Measurements from ENCODE around the gene SLC29A1. TPM values are rescaled to one million over a fixed set of nuclear protein-coding genes. Genes with fewer than 3 reads are reported as not detected.

SLC29A1 gene
- total and polyA plus RNA-seq, 9 of the 15 experiments (the other 6 are each of a cell fraction or from before 2014, with no cell fraction given): 18.9 to 170 (median 57.7) TPM

DNA sequence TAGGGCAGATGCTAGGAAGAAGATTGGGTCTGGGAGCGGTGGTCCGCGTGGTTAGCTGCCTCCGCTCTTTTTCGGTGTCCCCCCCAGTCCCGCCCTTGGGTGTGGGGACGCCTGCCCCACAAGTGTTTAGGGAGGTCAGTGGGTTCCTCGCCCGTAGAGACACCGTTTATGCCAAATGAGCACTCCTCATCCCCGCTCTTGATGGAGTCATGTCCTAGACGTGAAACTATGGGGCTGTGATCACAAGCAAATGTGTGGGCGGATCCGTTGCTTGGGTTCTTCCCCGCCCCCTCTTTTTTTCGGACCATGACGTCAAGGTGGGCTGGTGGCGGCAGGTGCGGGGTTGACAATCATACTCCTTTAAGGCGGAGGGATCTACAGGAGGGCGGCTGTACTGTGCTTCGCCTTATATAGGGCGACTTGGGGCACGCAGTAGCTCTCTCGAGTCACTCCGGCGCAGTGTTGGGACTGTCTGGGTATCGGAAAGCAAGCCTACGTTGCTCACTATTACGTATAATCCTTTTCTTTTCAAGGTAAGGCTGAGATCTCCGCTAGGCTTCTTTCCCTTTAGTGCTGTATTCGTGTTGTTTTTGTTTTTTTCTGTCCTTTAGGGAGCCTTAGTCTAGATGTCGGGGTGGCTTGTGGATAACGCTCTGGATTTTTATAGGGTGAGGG lies 23.4 kb downstream of the SLC29A1 start, which contains the start of gene HSP90AB1 (continued):
- TF ChIP-seq THRAP3 (IDR thresholded peaks at IDR 0.05; ENCODE audit: borderline replicate concordance) (peak; percentile 99), POLR3G (IDR thresholded peaks at IDR 0.05; ENCODE audit: extremely low read depth, insufficient read length, insufficient replicate concordance) (no peak), ZNF77 (CRISPR knock-in tag; IDR thresholded peaks at IDR 0.05) (no peak), SREBF1 (IDR thresholded peaks at IDR 0.05; ENCODE audit: borderline replicate concordance, low read depth, low read length) (no peak), SMARCB1 (IDR thresholded peaks at IDR 0.05; ENCODE audit: insufficient read length, low read depth) (no peak), PHF21A (IDR thresholded peaks at IDR 0.05; ENCODE audit: borderline replicate concordance, low read depth) (peak; percentile 84; the same call in 1 of the 2 replicates)
- TF ChIP-seq, protein P1, sequence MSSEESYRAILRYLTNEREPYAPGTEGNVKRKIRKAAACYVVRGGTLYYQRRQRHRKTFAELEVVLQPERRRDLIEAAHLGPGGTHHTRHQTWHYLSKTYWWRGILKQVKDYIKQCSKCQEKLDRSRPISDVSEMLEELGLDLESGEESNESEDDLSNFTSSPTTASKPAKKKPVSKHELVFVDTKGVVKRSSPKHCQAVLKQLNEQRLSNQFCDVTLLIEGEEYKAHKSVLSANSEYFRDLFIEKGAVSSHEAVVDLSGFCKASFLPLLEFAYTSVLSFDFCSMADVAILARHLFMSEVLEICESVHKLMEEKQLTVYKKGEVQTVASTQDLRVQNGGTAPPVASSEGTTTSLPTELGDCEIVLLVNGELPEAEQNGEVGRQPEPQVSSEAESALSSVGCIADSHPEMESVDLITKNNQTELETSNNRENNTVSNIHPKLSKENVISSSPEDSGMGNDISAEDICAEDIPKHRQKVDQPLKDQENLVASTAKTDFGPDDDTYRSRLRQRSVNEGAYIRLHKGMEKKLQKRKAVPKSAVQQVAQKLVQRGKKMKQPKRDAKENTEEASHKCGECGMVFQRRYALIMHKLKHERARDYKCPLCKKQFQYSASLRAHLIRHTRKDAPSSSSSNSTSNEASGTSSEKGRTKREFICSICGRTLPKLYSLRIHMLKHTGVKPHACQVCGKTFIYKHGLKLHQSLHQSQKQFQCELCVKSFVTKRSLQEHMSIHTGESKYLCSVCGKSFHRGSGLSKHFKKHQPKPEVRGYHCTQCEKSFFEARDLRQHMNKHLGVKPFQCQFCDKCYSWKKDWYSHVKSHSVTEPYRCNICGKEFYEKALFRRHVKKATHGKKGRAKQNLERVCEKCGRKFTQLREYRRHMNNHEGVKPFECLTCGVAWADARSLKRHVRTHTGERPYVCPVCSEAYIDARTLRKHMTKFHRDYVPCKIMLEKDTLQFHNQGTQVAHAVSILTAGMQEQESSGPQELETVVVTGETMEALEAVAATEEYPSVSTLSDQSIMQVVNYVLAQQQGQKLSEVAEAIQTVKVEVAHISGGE (CRISPR knock-in tag; IDR thresholded peaks at IDR 0.05): no peak
- TF ChIP-seq, protein P2, sequence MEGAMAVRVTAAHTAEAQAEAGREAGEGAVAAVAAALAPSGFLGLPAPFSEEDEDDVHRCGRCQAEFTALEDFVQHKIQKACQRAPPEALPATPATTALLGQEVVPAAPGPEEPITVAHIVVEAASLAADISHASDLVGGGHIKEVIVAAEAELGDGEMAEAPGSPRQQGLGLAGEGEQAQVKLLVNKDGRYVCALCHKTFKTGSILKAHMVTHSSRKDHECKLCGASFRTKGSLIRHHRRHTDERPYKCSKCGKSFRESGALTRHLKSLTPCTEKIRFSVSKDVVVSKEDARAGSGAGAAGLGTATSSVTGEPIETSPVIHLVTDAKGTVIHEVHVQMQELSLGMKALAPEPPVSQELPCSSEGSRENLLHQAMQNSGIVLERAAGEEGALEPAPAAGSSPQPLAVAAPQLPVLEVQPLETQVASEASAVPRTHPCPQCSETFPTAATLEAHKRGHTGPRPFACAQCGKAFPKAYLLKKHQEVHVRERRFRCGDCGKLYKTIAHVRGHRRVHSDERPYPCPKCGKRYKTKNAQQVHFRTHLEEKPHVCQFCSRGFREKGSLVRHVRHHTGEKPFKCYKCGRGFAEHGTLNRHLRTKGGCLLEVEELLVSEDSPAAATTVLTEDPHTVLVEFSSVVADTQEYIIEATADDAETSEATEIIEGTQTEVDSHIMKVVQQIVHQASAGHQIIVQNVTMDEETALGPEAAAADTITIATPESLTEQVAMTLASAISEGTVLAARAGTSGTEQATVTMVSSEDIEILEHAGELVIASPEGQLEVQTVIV (CRISPR knock-in tag; IDR thresholded peaks at IDR 0.05; ENCODE audit: borderline replicate concordance): peak; percentile 71; the same call in 1 of the 2 replicates
- TF ChIP-seq, protein P3, sequence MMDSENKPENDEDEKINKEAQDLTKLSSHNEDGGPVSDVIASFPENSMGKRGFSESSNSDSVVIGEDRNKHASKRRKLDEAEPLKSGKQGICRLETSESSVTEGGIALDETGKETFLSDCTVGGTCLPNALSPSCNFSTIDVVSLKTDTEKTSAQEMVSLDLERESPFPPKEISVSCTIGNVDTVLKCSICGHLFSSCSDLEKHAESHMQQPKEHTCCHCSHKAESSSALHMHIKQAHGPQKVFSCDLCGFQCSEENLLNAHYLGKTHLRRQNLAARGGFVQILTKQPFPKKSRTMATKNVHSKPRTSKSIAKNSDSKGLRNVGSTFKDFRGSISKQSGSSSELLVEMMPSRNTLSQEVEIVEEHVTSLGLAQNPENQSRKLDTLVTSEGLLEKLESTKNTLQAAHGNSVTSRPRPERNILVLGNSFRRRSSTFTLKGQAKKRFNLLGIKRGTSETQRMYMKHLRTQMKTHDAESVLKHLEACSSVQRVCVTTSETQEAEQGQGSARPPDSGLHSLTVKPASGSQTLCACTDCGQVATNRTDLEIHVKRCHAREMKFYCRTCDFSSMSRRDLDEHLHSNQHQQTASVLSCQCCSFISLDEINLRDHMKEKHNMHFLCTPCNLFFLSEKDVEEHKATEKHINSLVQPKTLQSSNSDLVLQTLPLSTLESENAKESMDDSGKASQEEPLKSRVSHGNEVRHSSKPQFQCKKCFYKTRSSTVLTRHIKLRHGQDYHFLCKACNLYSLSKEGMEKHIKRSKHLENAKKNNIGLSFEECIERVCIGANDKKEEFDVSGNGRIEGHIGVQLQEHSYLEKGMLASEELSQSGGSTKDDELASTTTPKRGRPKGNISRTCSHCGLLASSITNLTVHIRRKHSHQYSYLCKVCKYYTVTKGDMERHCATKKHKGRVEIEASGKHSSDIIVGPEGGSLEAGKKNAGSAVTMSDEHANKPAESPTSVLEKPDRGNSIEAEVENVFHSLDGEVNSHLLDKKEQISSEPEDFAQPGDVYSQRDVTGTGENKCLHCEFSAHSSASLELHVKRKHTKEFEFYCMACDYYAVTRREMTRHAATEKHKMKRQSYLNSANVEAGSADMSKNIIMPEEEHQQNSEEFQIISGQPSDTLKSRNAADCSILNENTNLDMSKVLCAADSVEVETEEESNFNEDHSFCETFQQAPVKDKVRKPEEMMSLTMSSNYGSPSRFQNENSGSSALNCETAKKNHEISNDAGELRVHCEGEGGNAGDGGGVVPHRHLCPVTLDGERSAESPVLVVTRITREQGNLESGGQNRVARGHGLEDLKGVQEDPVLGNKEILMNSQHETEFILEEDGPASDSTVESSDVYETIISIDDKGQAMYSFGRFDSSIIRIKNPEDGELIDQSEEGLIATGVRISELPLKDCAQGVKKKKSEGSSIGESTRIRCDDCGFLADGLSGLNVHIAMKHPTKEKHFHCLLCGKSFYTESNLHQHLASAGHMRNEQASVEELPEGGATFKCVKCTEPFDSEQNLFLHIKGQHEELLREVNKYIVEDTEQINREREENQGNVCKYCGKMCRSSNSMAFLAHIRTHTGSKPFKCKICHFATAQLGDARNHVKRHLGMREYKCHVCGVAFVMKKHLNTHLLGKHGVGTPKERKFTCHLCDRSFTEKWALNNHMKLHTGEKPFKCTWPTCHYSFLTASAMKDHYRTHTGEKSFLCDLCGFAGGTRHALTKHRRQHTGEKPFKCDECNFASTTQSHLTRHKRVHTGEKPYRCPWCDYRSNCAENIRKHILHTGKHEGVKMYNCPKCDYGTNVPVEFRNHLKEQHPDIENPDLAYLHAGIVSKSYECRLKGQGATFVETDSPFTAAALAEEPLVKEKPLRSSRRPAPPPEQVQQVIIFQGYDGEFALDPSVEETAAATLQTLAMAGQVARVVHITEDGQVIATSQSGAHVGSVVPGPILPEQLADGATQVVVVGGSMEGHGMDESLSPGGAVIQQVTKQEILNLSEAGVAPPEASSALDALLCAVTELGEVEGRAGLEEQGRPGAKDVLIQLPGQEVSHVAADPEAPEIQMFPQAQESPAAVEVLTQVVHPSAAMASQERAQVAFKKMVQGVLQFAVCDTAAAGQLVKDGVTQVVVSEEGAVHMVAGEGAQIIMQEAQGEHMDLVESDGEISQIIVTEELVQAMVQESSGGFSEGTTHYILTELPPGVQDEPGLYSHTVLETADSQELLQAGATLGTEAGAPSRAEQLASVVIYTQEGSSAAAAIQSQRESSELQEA (IDR thresholded peaks at IDR 0.05; ENCODE audit: low read depth): no peak; the same call in 1 of the 2 replicates
- TF ChIP-seq, protein P4, sequence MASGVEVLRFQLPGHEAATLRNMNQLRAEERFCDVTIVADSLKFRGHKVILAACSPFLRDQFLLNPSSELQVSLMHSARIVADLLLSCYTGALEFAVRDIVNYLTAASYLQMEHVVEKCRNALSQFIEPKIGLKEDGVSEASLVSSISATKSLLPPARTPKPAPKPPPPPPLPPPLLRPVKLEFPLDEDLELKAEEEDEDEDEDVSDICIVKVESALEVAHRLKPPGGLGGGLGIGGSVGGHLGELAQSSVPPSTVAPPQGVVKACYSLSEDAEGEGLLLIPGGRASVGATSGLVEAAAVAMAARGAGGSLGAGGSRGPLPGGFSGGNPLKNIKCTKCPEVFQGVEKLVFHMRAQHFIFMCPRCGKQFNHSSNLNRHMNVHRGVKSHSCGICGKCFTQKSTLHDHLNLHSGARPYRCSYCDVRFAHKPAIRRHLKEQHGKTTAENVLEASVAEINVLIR (CRISPR knock-in tag; IDR thresholded peaks at IDR 0.05): peak; percentile 59; the same call in 1 of the 2 replicates
